GM19452 (cell line): ENCODE results near the gene RAET1E.
"Not testable (repeated sequence)": the region's sequence is repeated elsewhere in the genome, so short reads cannot be mapped to it uniquely, and the experiment has no call there.

ENCODE experiments used
- ATAC-seq: cut with Tn5 transposase; IDR thresholded peaks from one replicate; pipeline ENCODE4 v1.9.1; 2021; ENCODE audit not compliant: unreplicated experiment

Gene RAET1E

GRCh38 chr6:149910721-149911151 is 12.8 kb upstream of the RAET1E start:
- ATAC-seq, result no peak

- ATAC-seq, result no peak
Observed at GRCh38 chr6:149909701-149910470, 12.0 kb upstream of the RAET1E start.

- not testable (repeated sequence) for ATAC-seq
Observed at GRCh38 chr6:149908480-149908879, 10.6 kb upstream of the RAET1E start.

GRCh38 chr6:149907317-149907716 is 9.4 kb upstream of the RAET1E start:
- ATAC-seq, result no peak

GRCh38 chr6:149906405-149906804 is 8.5 kb upstream of the RAET1E start:
- no peak for ATAC-seq

DNA sequence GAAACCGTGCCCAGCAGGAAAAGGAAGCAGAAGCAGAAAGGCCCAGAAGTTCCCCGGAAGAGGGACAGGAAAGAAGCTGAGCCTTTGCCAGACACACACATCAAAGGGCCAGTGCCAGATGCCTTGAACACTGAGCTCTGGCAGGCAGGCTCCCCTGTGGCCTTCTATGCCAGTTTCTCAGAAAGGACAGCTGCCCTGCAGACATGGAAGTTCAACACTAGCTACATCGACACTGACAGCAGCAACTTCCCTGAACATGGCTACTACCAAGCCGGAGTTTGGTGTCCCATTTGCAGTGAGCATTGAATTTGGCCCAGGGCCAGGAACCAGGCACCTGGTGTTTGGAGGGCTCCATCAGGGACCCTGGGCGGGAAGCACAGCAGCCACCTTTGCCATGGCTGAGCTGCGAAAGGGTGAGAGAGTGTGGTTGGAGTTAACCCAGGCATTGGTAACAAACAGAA is 8.0 kb upstream of the RAET1E start:
- ATAC-seq, result no peak

- no peak for ATAC-seq
Observed at GRCh38 chr6:149905371-149905910, 7.5 kb upstream of the RAET1E start.

DNA sequence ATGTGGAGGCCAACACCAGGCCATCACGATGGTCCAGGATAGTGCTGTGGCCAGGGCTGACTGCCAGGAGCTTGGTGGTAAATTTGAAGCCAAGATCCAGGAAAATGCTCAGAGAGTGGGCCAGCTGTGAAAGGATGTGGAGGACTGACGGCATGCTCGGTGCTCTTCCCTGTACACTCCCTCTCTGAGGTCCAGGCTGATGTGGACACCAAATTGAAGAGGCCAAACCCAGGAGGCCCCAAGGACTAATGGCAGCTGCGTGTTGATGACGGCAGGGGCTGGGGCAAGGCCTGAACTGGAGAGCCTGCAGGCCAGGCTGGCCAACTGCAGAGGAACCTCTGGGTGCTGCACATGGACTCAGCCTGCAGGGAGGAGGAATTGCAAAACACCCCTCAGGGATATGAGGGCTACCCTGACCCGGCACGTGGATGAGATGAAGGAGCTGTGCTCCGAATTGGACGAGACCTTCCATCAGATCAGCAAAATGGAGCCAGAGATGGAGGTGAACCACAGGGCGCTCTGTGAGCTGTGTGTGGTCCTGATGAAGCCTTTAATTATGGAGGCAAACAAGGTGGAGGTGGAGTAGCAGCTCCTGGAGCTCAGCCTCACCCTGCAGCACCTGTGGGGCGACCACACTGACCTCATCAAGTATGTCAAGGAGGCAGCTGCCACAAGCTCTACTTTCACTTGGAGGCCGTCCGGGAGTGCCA is 6.9 kb upstream of the RAET1E start:
- no peak for ATAC-seq

GRCh38 chr6:149903938-149904611 is 6.2 kb upstream of the RAET1E start:
- no peak for ATAC-seq

GRCh38 chr6:149901444-149902140 is 3.7 kb upstream of the RAET1E start:
- ATAC-seq, result no peak

DNA sequence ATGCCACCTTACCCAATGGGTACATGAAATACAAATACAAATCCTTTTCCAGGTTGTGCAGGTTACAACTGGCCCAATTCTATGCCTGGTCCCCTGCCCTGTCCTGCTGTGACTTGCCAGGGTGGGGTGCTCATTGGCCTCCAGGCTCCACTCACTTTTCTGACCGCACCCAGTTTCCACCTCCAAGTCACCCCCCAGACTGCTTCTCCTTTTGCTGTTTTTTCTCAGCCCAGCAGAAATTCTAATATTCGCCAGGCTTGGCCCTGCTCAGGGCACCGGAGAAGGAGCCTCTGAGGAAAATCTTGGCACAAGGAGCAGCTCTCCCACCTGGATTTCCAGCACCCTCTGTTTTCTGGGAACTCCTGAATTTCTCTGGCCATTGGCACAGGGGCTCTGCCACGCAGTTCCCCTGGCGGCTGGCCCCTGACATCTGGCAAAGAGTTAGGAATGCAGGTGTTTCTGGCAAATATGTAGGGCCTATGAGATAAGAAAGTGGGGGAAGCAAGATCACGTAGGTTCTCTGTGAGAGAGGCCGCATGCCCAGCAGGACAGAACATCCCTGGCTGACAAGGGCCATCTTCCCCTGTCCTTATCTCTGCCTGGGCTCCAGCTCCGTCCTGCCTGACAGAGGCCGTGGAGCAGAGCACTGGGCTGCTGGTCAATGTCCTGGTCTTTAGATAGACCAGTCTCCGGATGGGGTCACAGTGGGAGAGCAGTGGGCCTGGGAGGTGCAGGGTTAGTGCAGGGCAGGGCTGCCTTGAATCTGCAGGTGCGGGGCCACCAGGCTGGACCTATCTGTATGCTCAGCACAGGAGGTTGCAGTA is 2.9 kb upstream of the RAET1E start:
- no peak for ATAC-seq

GRCh38 chr6:149899926-149900619 is 2.2 kb upstream of the RAET1E start:
- ATAC-seq, result no peak

- no peak for ATAC-seq
Observed at GRCh38 chr6:149899486-149899885, 1.6 kb upstream of the RAET1E start.

GRCh38 chr6:149898966-149899365 is 1.1 kb upstream of the RAET1E start:
- no peak for ATAC-seq

DNA sequence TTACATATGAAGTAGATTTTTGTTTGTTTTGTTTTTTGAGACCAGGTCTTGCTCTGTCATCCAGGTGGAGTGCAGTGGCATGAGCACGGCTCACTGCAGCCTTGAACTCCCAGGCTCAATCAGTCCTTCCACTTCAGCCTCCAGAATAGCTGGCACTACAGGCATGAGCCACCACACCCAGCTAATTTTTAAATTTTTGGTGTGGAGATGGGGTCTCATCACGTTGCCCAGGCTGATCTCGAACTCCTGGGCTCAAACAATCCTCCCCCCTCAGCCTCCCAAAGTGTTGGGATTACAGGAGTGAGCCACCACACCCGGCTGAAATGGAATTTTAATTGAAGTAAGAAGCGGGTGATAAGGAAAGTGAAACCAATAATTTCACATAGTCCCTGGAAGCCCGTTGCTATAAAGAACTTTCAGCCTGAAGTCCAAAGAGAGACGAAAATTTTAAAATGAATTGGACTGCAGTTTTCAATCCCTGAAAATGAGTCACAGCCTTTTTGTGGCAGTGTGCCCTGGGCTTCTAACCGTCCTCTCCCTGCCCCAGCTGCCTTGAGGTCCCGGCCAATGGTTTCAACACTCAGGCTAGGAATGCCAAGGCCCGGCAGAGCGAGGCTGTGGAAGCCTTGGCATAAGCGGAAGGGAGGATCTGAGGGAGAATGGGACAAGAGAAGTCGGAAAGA is 757 bp downstream of the RAET1E start:
- ATAC-seq, result no peak

DNA sequence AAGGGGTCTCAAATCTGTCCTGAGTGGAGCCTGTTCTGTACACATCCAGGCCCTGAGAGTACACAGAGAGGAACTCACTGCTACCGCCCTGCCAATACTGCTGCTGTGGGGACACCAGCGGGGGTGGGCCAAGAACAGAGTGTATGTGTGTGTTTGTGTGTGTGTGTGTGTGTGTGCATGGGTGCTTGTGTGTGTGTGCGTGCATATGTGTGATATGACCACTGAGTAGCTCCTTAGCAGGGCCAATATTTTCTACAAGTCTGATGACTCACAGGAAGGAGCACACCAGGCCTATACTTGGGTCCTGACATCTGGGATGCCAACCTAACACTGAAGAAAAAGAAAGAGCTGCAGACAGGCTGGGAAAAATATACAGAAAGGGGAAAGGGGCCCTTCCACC is 1.4 kb downstream of the RAET1E start:
- no peak for ATAC-seq

- ATAC-seq, result no peak
Observed at GRCh38 chr6:149895833-149896271, 2.1 kb downstream of the RAET1E start.

DNA sequence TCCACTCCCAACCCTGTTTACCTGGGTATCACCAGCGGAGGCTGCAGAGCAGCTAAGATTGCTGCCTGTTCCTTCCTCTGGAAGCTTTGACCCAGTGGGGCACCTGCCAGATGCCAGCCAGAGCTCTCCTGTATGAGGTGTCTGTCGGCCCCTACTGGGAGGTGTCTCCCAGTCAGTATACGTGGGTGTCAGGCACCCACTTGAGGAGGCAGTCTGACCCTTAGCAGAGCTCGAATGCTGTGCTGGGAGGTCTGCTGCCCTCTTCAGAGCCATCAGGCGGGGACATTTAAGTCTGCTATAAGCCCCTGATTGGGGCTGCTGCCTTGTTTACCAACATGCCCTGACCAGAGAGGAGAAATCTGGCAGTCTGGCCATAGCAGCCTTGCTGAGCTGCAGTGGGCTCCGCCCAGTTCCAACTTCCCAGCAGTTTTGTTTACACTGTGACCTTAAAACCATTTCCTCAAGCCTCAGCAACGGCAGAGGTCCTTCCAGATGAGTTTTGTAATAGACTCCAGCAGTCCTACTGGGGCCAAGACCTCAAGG is 2.8 kb downstream of the RAET1E start:
- no peak for ATAC-seq

GRCh38 chr6:149891864-149892263 is 6.0 kb downstream of the RAET1E start:
- ATAC-seq, result not testable (repeated sequence)
